ENCODE results near the gene ESPN. TPM values are rescaled to one million over a fixed set of nuclear protein-coding genes. Genes with fewer than 3 reads are reported as not detected.

Gene ESPN
- total RNA-seq, 4 donors from 2014 or later: 0.60 to 6.1 (median 1.7) TPM

DNA sequence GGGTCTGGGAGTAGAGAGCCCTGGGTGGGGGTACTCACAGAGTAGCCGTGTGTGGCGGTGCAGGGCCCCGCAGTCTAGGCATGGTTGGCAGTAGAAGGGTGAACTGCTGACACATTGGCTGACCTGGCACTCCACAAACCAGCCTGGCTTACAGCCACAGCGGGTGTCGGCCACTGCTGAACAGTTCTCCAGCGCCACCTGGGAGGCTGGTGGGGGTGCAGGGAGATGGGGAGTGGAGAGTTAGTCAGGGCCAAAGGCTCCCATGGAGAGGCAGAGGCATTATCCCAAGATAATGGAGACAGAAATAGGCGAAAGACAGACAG is 39.9 kb downstream of the ESPN start:
- TF ChIP-seq CTCF (IDR thresholded peaks at IDR 0.05) (no peak), POLR2A (IDR thresholded peaks at IDR 0.05) (no peak), EP300 (IDR thresholded peaks at IDR 0.05) (no peak)
- DNase-seq (ENCODE audit: low spot score in 2 of 2): no peak
- Histone ChIP-seq H3K4me3 (no peak overlapping the region), H3K9me3 (no peaks in the 10 kb centered on the region), H3K4me1 (peaks cover 0 to 14% (median 11%) of the 10 kb centered on the region in 4 donors), H3K27ac (no peak overlapping the region), H3K27me3 (peaks cover 0 to 26% of the 10 kb centered on the region in 2 donors), H3K36me3 (peaks cover 0 to 65% (median 0%) of the 10 kb centered on the region in 3 donors)
- 70 to 75% methylated on average over 7 of the region's 7 CpGs for WGBS, 2 donors

- H3K36me3 ChIP-seq: peaks cover 0 to 69% (median 0%) of the 10 kb centered on the region in 3 donors
- H3K9me3 ChIP-seq: no peaks in the 10 kb centered on the region
- no peak overlapping the region for H3K4me3 ChIP-seq
- DNase-seq (ENCODE audit: low spot score in 2 of 2): no peak
- H3K27ac ChIP-seq: no peak overlapping the region
- 82 to 83% methylated on average over 5 of the region's 5 CpGs for WGBS, 2 donors
- peaks cover 0 to 22% of the 10 kb centered on the region in 2 donors for H3K27me3 ChIP-seq
- H3K4me1 ChIP-seq: peaks cover 0 to 14% (median 8%) of the 10 kb centered on the region in 4 donors
- TF ChIP-seq POLR2A (IDR thresholded peaks at IDR 0.05) (no peak), EP300 (IDR thresholded peaks at IDR 0.05) (no peak), CTCF (IDR thresholded peaks at IDR 0.05) (no peak)
Measured at GRCh38 chr1:6464915-6465314, 40.3 kb downstream of the ESPN start.

DNA sequence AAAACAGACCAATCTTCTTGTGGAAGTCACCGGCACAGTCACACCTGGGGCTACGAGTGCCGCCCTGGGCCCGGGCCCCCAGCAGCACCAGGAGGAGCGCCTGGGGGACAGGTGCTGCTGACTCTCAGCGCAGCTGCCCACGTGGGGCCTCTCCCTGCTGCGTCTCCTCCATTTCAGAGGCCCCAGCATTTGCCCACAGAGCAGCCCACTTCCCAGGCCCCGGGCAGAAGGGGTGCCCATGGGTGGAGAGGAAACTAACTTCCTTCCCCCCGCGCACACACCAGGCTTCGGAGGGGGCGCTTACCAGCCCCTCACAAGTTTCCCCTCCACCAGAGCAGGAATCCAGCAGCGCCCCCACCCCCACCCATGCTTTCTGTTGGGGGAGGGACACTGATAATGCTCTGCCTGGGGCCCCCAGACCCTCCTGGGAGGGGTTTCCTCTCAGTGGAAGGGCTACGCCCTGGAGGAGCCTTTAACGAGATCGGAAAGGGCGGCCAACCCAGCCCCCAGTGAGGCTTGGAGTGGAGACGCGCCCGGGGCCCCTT is 41.0 kb downstream of the ESPN start:
- no peak for TF ChIP-seq POLR2A (IDR thresholded peaks at IDR 0.05)
- no peak for TF ChIP-seq EP300 (IDR thresholded peaks at IDR 0.05)
- no peak for TF ChIP-seq CTCF (IDR thresholded peaks at IDR 0.05)
- peaks cover 0 to 16% of the 10 kb centered on the region in 2 donors for H3K27me3 ChIP-seq
- H3K27ac ChIP-seq: peak overlapping the region in 1 of 4 donors; percentile 59
- peak overlapping the region in 2 of 4 donors; percentile 21 to 32 for H3K4me3 ChIP-seq
- H3K4me1 ChIP-seq: peaks cover 0 to 11% (median 2%) of the 10 kb centered on the region in 4 donors
- DNase-seq (ENCODE audit: low spot score in 2 of 2): no peak
- H3K36me3 ChIP-seq: peaks cover 0 to 76% (median 0%) of the 10 kb centered on the region in 3 donors
- WGBS, 2 donors: 64 to 76% methylated on average over 19 to 21 of the region's 21 CpGs
- H3K9me3 ChIP-seq: no peaks in the 10 kb centered on the region

DNA sequence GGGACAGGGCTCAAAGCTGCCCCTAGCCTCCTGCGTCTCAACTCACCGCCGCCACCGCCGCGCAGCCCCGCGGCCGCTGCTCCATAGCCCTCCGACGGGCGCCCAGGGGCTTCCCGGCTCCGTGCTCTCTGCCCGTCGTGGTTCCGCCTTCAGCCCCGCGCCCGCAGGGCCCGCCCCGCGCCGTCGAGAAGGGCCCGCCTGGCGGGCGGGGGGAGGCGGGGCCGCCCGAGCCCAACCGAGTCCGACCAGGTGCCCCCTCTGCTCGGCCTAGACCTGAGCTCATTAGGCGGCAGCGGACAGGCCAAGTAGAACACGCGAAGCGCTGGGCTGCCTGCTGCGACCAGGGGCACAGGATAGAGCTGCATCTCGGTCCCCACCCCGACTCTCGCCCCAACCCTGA is 41.4 kb downstream of the ESPN start, which contains the start of gene TNFRSF25:
TNFRSF25 (minus strand) TSS at position 151 of the 400 bp plus-strand sequence; CDS start at position 85, 66 bp downstream.
- Histone ChIP-seq H3K36me3 (peaks cover 0 to 80% (median 0%) of the 10 kb centered on the region in 3 donors), H3K4me3 (peak within 1 kb of the TSS in 2 of 4 donors; percentile 21 to 32), H3K27me3 (peaks cover 0 to 11% of the 10 kb centered on the region in 2 donors), H3K4me1 (peaks cover 0 to 6% (median 0%) of the 10 kb centered on the region in 4 donors), H3K27ac (peak within 1 kb of the TSS in 1 of 4 donors; percentile 59), H3K9me3 (no peaks in the 10 kb centered on the region)
- no peak for DNase-seq (ENCODE audit: low spot score in 2 of 2)
- no peak for TF ChIP-seq CTCF (IDR thresholded peaks at IDR 0.05)
- no peak for TF ChIP-seq POLR2A (IDR thresholded peaks at IDR 0.05)
- no peak for TF ChIP-seq EP300 (IDR thresholded peaks at IDR 0.05)
- WGBS, 2 donors: 50% methylated on average over 29 to 32 of the region's 43 CpGs

GRCh38 chr1:6466751-6467150 is 42.2 kb downstream of the ESPN start:
- 96 to 98% methylated on average over 5 of the region's 5 CpGs for WGBS, 2 donors
- no peak for DNase-seq (ENCODE audit: low spot score in 2 of 2)
- peaks cover 0 to 82% (median 0%) of the 10 kb centered on the region in 3 donors for H3K36me3 ChIP-seq
- H3K4me1 ChIP-seq: no peaks in the 10 kb centered on the region
- H3K9me3 ChIP-seq: no peaks in the 10 kb centered on the region
- peaks cover 0 to 5% of the 10 kb centered on the region in 2 donors for H3K27me3 ChIP-seq
- no peak for TF ChIP-seq CTCF (IDR thresholded peaks at IDR 0.05)
- TF ChIP-seq POLR2A (IDR thresholded peaks at IDR 0.05): no peak
- no peak for TF ChIP-seq EP300 (IDR thresholded peaks at IDR 0.05)
- H3K4me3 ChIP-seq: no peak overlapping the region
- H3K27ac ChIP-seq: no peak overlapping the region
